Endodermal cell (in vitro differentiated cells): Measurements from ENCODE around the gene CCDC124. TPM values are rescaled to one million over a fixed set of nuclear protein-coding genes. Genes with fewer than 3 reads are reported as not detected.
A peak's percentile ranks its signal among the peaks of the same experiment; 100 is the strongest.

Experiments
- DNase-seq: peaks from one replicate; pipeline ENCODE4 v3.0.0-alpha.2; 2017
- H3K27ac ChIP-seq: 2 replicates; pipeline ENCODE4 v1.5.1; 2013; ENCODE audit warnings: mild to moderate bottlenecking, low read depth, low read length, moderate library complexity
- H3K27me3 ChIP-seq: 2 replicates; pipeline ENCODE4 v1.6.1; 2013; ENCODE audit warnings: mild to moderate bottlenecking, low read length, moderate library complexity; ENCODE audit not compliant: insufficient read depth, control insufficient read depth, poor library complexity, severe bottlenecking
- H3K36me3 ChIP-seq: 2 replicates; pipeline ENCODE4 v1.7.0; 2013; ENCODE audit warnings: mild to moderate bottlenecking, low read length, moderate library complexity; ENCODE audit not compliant: control insufficient read depth, insufficient read depth
- H3K4me1 ChIP-seq: one replicate; pipeline ENCODE4 v1.7.0; 2013; ENCODE audit warnings: low read length; ENCODE audit not compliant: control insufficient read depth, insufficient read depth
- H3K4me3 ChIP-seq: 2 replicates; pipeline ENCODE4 v1.5.1; 2013; ENCODE audit warnings: mild to moderate bottlenecking, low read length, moderate library complexity
- H3K9ac ChIP-seq: 2 replicates; pipeline ENCODE4 v1.6.1; 2013; ENCODE audit warnings: mild to moderate bottlenecking, low read length, moderate library complexity; ENCODE audit not compliant: poor library complexity, severe bottlenecking; ENCODE audit errors: extremely low read depth
- H3K9me3 ChIP-seq: 2 replicates; pipeline ENCODE4 v1.6.1; 2013; ENCODE audit warnings: mild to moderate bottlenecking, low read length, moderate library complexity; ENCODE audit not compliant: control insufficient read depth
- H3K27ac Mint-ChIP-seq: 2 replicates; pipeline ENCODE4 v1.8.0; 2020; ENCODE audit warnings: mixed read lengths
- H3K27me3 Mint-ChIP-seq: 2 replicates; pipeline ENCODE4 v1.8.0; 2021; ENCODE audit warnings: mild to moderate bottlenecking, mixed read lengths; ENCODE audit not compliant: insufficient read depth
- H3K36me3 Mint-ChIP-seq: 2 replicates; pipeline ENCODE4 v1.8.0; 2020; ENCODE audit warnings: low read depth, mixed read lengths
- H3K4me1 Mint-ChIP-seq: 2 replicates; pipeline ENCODE4 v1.8.0; 2020; ENCODE audit warnings: mixed read lengths
- H3K4me3 Mint-ChIP-seq: 2 replicates; pipeline ENCODE4 v1.8.0; 2020; ENCODE audit warnings: mild to moderate bottlenecking, moderate library complexity, mixed read lengths
- H3K9me3 Mint-ChIP-seq: 2 replicates; pipeline ENCODE4 v1.8.0; 2020; ENCODE audit warnings: mild to moderate bottlenecking, mixed read lengths
- WGBS, 2 experiments: methylation state at CpG; one replicate each; pipeline versions ENCODE4 v1.1.5 to v1.1.7; 2013; ENCODE audit warnings: missing lambda C conversion rate in 2 of 2, mixed read lengths in 1 of 2; ENCODE audit not compliant: insufficient coverage in 1 of 2, insufficient read length in 1 of 2; 5-methylcytosine and 5-hydroxymethylcytosine counted together
- total RNA-seq, 2 donors: library from RNA; stranded (reverse); fragmentation: NEBNext Ultra II Directional in 1 of 2; extraction: Animal tissue kit (Norgen Biotek cat#: 25700) in 1 of 2; gene quantifications; 2 replicates in 1 of 2; 3 replicates in 1 of 2; pipeline ENCODE4 v1.2.1, GENCODE V29; 2021
- TF ChIP-seq, protein P1 (sequence below): fragments of 200-600 bp; sonication (generic); conservative IDR thresholded peaks from 2 replicates; pipeline ENCODE4 v1.5.0; 2021; ENCODE audit warnings: antibody characterized with exemption, mild to moderate bottlenecking

The CCDC124 gene
- total RNA-seq, 2 donors from 2014 or later: 129 to 143 TPM

DNA sequence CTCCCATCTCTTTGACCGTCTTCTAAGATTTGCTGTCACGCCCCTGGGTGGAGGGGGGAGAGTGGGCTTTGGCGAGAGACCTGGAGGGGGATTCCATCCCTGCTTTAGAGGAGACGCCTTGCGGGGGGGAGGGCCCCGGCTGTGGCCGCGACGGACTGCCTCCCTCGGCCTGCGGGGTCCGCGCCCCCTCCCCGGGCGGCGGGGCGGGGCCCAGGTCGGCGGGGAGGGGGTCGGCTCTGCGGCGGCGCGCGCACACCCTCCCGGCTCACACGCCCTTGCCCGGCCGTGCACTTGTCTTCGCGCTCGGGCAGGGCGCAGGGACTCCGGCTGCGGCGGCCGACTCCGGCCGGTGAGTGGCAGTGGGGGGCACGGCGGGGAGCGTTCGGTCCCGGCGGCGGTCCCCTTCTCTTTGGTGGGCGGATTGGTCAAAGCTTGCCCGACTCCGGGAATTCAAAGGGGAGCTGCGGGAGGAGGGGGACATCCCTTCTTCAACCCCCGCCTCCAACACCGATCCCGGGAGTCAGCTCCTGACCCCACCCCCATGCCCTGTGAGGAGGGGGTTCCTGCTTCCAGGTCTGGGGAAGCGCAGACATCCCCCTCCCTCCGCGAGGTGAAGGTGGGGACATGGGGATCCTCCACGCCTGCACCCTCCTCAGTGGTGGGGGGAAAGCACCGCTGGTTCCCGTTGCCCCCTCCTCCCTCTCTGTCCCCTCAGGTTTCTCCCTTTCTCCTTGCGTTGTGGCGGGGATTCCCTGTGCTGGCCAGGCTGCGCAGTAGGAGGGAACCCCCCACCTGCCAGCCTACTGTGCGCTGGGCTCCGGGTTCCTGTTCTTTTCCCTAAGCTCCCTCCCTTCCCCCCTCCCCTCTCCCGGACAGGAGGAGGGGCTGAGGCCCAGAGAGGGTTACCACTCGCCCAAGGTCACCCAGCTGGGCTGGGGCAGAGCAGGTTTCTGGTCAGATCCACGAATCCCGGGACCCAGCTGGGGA, 19.5 kb downstream of the CCDC124 start:
- Histone ChIP-seq H3K27me3 (peaks cover 56% of the 10 kb centered on the region), H3K36me3 (no peaks in the 10 kb centered on the region), H3K9ac (no peak overlapping the region), H3K9me3 (no peaks in the 10 kb centered on the region), H3K4me3 (peak overlapping the region; percentile 74), H3K4me1 (peaks cover 3% of the 10 kb centered on the region), H3K27ac (no peak overlapping the region)
- TF ChIP-seq, protein P1, sequence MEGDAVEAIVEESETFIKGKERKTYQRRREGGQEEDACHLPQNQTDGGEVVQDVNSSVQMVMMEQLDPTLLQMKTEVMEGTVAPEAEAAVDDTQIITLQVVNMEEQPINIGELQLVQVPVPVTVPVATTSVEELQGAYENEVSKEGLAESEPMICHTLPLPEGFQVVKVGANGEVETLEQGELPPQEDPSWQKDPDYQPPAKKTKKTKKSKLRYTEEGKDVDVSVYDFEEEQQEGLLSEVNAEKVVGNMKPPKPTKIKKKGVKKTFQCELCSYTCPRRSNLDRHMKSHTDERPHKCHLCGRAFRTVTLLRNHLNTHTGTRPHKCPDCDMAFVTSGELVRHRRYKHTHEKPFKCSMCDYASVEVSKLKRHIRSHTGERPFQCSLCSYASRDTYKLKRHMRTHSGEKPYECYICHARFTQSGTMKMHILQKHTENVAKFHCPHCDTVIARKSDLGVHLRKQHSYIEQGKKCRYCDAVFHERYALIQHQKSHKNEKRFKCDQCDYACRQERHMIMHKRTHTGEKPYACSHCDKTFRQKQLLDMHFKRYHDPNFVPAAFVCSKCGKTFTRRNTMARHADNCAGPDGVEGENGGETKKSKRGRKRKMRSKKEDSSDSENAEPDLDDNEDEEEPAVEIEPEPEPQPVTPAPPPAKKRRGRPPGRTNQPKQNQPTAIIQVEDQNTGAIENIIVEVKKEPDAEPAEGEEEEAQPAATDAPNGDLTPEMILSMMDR: no peak
- H3K36me3 Mint-ChIP-seq: no peaks in the 10 kb centered on the region
- 1% methylated on average over 21 to 68 of the region's 68 CpGs for WGBS, 2 experiments
- DNase-seq: peak; percentile 68
- no peak overlapping the region for H3K27ac Mint-ChIP-seq
- peaks cover 21% of the 10 kb centered on the region for H3K4me1 Mint-ChIP-seq
- peaks cover 69% of the 10 kb centered on the region for H3K27me3 Mint-ChIP-seq
- H3K9me3 Mint-ChIP-seq: no peaks in the 10 kb centered on the region
- peak overlapping the region; percentile 68 for H3K4me3 Mint-ChIP-seq

DNA sequence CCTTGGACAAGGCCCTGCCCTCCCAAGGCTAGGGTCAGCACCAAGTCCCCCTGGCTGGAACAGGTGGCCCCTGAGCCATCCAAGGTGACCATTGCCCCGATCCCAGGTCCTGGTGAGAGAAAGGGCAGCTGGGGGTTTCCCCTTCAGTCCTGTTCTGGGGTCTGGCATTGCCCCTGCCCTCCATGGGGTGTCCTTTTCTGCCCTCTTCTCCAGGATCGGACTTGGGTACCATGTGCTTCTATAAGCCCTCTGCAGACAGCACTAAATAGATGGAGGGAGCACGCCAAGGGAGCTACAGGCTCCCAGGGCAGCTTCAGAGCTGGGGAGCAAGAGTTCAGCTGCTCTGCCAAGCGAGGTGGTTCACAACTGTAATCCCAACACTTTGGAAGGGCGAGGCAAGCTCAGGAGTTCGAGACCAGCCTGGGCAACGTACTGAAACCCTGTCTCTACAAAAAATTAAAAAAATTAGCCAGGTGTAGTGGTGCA, 20.5 kb downstream of the CCDC124 start:
- H3K4me3 Mint-ChIP-seq: peak overlapping the region; percentile 68
- H3K27ac ChIP-seq: no peak overlapping the region
- TF ChIP-seq, protein P1: no peak
- DNase-seq: no peak
- 70 to 78% methylated on average over 7 of the region's 7 CpGs for WGBS, 2 experiments
- peaks cover 21% of the 10 kb centered on the region for H3K4me1 Mint-ChIP-seq
- H3K4me1 ChIP-seq: peaks cover 3% of the 10 kb centered on the region
- no peaks in the 10 kb centered on the region for H3K36me3 Mint-ChIP-seq
- H3K9me3 ChIP-seq: no peaks in the 10 kb centered on the region
- no peak overlapping the region for H3K27ac Mint-ChIP-seq
- no peak overlapping the region for H3K9ac ChIP-seq
- H3K36me3 ChIP-seq: no peaks in the 10 kb centered on the region
- no peaks in the 10 kb centered on the region for H3K9me3 Mint-ChIP-seq
- peaks cover 76% of the 10 kb centered on the region for H3K27me3 Mint-ChIP-seq
- peak overlapping the region; percentile 17 for H3K4me3 ChIP-seq
- peaks cover 56% of the 10 kb centered on the region for H3K27me3 ChIP-seq

DNA sequence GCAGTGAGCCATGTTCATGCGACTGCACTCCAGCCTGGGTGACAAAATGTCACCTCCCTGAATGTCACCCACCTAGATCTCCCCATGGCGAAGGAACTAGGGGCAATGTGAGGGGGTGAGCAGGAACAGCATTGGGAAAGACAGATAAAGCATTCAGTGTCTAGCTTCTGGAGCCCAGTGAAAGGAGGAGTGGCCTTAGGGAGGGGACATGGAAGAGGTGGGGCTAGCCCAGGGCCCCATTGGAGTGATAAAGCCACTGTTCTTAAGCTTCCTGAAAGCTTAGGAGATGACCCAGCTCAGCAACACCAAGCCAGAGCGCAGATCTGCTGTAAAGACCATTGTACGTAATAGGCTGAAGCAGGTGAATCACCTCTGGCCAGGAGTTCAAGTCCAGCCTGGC, 21.1 kb downstream of the CCDC124 start:
- H3K27me3 ChIP-seq: peaks cover 52% of the 10 kb centered on the region
- H3K4me3 ChIP-seq: no peak overlapping the region
- no peak overlapping the region for H3K4me3 Mint-ChIP-seq
- H3K36me3 ChIP-seq: no peaks in the 10 kb centered on the region
- H3K4me1 Mint-ChIP-seq: peaks cover 21% of the 10 kb centered on the region
- no peaks in the 10 kb centered on the region for H3K36me3 Mint-ChIP-seq
- H3K4me1 ChIP-seq: peaks cover 3% of the 10 kb centered on the region
- H3K27ac ChIP-seq: no peak overlapping the region
- WGBS, 2 experiments: 73 to 84% methylated on average over 2 to 4 of the region's 4 CpGs
- H3K9me3 Mint-ChIP-seq: no peaks in the 10 kb centered on the region
- no peak overlapping the region for H3K9ac ChIP-seq
- DNase-seq: no peak
- TF ChIP-seq, protein P1: no peak
- no peaks in the 10 kb centered on the region for H3K9me3 ChIP-seq
- H3K27me3 Mint-ChIP-seq: peaks cover 73% of the 10 kb centered on the region
- H3K27ac Mint-ChIP-seq: no peak overlapping the region
